D341Med (cell line): ENCODE data around the gene PGAM5.

Experiments used
- DNase-seq: peaks from one replicate; pipeline ENCODE4 v3.0.0; 2012; ENCODE audit warnings: low spot score

PGAM5 gene

GRCh38 chr12:132710405-132711079, at the start of gene PGAM5:
TSS of gene PGAM5 (plus strand) at chr12:132710842. CDS start at chr12:132710877, 35 bp downstream.
- peak; percentile 99 for DNase-seq

DNA sequence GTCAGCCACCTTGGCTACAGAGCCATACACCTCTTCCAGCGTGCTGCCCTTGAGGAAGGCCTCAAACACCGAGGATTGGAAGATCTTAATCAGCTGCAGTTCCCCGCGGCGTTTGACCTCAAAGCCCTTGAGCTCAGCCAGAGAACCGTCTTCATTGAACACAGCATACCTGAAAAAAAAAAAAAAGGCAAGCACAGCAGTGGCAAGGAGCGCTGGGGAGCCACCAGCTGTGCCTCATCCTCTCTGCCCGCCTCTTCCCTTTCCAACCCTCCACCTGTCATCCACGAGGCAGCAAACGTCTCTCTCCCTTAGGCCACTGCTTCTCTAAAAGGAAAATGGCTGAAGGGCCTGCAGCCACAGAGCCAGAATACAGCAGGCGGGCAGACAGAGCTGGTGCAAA, 49.6 kb upstream of the PGAM5 start:
- no peak for DNase-seq

DNA sequence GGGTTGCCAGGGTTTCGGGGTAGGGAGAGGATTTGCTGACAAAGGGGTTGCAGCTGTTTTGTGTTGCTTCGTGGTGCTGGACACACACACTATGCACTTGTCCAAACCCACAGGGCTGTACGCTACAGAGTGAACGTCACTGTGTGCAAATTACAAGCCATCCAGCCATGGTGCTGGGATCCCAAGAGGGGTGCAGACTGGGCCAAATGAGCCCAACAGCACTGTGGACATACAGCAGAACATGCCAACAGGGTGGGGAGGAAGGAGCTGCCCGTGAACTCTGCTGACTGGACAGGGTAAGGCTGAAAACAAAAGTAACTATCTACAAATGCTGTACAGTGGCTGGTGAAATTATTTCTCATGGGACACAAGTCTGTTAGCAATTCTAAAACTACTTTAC, 48.7 kb upstream of the PGAM5 start:
- DNase-seq: no peak

GRCh38 chr12:132662901-132663755, 47.5 kb upstream of the PGAM5 start:
- no peak for DNase-seq

DNA sequence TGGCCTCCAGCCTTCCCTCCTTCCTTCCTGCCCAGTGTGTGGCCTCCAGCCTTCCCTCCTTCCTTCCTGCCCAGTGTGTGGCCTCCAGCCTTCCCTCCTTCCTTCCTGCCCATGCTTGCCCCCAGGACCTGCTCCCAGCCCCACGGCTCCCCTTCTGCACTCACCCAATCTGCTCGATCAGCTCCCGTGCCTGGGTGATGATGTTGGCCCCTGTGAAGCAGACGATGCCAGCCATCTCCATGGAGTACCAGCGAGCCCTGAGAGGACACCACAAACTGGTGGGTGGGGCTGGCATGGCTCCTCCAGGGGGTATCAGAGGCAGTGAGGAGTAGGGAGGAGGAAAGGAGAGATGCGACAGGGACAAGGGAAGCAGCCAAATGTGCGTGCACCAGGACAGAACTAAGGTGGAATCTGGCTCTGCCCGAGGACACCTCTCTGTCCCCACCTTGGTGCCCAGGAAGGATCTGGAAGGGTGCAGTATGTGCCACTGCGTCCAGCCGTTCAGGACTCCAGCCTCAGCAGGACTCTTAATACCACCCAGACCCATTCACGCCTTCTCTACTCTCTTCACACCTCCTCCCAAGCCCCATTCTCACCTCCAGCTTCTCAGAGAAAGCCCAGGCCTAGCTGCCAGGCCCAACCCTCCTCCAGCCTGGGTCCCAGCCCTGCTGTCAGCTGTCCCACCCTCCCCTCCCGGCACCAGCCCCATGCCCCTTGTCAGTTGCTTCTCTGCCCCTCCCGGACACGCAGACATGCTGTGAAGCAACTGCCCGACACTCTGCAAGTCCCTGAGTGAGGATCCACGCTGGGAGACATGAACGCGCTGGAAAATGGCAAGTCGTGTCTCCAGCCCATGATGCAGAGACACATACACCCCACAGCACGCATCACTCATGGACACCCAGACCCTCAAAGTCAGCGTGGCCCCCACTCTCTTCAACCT, 46.2 kb upstream of the PGAM5 start:
- no peak for DNase-seq

- DNase-seq: no peak
Measured at GRCh38 chr12:132665149-132665491, 45.5 kb upstream of the PGAM5 start.

DNA sequence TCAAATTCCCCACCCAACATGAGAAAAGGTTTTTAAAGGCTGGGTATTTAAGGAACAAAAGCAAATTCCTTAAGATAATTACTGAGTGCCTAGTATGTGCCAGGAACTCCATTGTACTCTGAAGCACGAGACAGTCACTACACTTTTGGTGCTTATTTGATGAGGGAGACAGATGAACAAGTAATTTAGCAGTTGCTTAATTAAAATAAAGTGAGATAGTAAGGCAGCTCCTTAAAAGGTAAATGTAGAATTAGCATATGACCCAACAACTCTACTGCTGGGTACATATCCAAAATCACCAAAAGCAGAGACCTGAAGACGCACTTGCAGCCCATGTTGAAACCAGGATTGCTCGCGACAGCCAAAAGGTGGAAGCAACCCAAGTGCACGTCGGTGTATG, 44.8 kb upstream of the PGAM5 start:
- DNase-seq: no peak

- DNase-seq: no peak
Measured at GRCh38 chr12:132668191-132669088, 42.2 kb upstream of the PGAM5 start.

- no peak for DNase-seq
Measured at GRCh38 chr12:132669166-132669879, 41.3 kb upstream of the PGAM5 start.

- no peak for DNase-seq
Measured at GRCh38 chr12:132672116-132672515, 38.5 kb upstream of the PGAM5 start.

GRCh38 chr12:132672678-132673077, 38.0 kb upstream of the PGAM5 start:
- no peak for DNase-seq

- no peak for DNase-seq
Measured at GRCh38 chr12:132673288-132674179, 37.1 kb upstream of the PGAM5 start.

DNA sequence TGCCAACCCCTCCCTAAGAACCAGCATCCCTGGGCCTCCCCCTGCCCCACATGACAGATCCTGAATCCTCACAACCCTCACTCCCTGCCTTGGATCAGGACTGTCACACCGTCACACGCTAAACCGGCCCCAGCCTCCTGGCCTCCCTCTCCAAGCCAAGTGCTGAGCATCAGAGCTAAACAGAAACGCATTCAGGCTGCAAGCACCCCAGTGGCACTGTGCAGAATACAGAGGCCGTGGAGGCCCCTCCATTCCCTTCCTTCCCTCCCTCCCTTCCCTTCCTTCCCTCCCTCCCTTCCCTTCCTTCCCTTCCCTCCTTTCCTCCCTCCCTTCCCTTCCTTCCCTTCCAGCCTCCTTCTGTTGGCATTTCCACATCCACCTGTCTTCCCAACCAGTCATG, 36.1 kb upstream of the PGAM5 start:
- DNase-seq: no peak

- DNase-seq: no peak
Measured at GRCh38 chr12:132675757-132676432, 34.7 kb upstream of the PGAM5 start.

GRCh38 chr12:132677492-132677891, 33.1 kb upstream of the PGAM5 start:
- no peak for DNase-seq

GRCh38 chr12:132685400-132685799, 25.2 kb upstream of the PGAM5 start:
- DNase-seq: no peak

DNA sequence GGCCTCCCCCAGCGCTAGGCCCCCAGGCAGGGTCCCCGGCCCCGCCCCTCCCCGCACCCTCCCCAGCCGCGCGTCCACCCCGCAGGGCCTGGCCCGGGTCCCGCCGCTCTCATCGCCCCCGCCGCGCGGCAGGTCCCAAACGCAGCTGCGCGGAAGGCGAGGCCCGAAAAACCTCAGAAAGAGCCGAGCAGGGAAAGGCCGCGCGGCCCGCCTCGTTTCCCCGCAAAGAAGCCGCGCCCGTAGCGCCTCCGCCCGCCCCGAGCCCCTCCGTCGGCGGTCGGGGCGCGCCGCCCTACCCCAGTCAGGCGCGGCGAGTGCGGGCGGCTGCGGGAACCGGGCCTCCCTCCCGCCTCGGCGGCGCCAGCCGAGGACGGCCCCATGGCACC, 23.8 kb upstream of the PGAM5 start:
- no peak for DNase-seq

DNA sequence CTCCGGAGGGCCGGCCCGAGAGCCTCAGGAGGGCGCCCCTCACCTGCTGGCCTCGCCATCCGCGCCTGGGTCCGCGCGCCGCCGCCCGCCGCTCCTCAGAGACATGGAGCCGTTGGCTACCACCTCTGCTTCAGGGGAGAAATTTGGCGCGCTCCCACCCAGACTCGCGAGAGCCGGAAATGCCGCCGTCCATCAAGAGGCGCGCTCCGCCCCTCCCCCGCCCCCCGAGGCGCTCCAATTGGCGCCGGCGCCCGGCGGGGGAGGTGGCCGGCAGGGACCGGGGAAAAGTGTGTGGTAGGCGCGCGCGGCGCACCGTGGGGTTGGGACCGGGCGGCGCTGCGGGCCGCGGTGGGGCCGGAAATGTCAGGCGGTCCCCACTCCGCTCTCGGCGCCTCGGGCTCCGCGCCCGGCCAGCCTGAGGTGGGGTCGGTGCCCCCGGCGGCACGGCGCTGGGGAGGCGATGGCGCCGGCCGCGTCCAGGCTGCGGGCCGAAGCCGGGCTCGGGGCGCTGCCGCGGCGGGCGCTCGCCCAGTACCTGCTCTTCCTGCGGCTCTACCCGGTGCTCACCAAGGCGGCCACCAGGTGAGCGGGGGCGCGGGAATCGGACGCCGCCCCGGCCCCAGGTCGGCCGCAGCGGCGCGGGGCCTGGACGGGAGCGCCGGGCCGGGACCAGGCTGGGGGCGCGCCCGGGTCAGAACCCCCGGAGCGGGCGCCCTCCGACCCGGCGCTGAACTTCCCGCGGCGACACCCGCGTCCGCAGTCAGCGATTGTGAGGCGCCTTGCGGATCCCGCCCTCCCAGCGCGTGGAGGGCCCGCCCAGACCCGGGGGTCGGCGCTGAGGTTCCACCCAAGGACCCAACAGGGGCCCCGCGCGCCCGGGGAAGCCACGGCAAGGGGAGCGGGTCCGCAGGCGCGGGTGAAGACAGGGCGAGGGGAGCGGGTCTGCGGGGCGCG, 23.2 kb upstream of the PGAM5 start, which contains the start of the genes POLE and PXMP2:
Gene POLE, minus strand, starts transcription at position 132 of the 954 bp plus-strand sequence. Its CDS starts 27 bp downstream, at position 105.
Gene PXMP2, plus strand, starts transcription at position 377 of the 954 bp plus-strand sequence. Its CDS starts 84 bp downstream, at position 461.
- peak; percentile 98 for DNase-seq
